Dermis blood vessel endothelial cell (primary cell): ENCODE results near the gene CD164. TPM values are rescaled to one million over a fixed set of nuclear protein-coding genes. Genes with fewer than 3 reads are reported as not detected.

Source experiments
- DNase-seq: peaks from one replicate; pipeline ENCODE4 v3.0.0; 2010
- total RNA-seq: library from RNA; depleted of rRNA; stranded (reverse); fragments of >200 nt; gene quantifications from 2 replicates; pipeline ENCODE4 v1.2.3, GENCODE V29; 2014

CD164 gene
- 115 and 135 TPM in 2 replicates for total RNA-seq

DNA sequence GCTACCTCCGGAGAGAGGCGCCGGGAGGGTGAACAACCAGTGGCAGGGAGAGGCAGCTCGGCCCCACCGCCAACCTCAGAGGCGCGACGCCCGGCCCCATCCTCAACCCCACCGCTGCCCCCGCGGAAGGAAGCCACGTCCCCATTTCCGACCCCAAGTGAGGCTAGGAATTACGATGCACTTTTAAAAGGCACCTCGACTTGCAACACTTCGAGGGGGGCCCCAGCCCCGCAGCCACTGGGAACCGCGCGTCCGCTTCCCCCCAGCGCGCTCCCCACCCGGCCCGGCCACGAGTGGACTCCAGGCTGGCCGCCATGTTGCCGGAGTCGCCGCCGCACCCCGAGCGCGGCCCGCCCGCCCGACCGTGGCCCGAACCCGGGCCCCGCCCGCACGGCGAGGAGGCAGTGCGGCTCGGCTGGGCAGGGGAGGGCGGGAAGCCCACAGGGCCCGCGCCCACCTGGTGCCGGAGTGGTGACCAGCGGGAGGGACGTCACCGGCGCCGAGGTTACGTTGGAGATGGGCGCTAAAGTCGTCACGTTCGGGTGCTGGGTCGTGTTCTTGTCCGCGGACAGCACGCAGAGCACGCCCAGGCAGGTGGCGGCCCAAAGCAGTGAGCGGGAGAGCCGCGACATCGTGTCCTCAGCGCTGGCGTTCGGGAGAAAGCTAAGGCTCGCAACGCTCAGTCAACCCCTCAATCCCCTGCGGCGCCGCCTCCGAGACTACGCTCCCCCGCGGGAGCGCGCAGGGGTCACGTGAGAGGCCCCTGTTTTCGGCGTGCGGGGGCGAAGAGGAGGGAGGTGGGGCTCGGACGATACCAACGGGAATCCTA lies at the start of gene CD164:
TSS of gene CD164 (minus strand) at position 721 of the 829 bp plus-strand sequence. CDS start at position 632, 89 bp downstream.
- DNase-seq: peak; percentile 96

DNA sequence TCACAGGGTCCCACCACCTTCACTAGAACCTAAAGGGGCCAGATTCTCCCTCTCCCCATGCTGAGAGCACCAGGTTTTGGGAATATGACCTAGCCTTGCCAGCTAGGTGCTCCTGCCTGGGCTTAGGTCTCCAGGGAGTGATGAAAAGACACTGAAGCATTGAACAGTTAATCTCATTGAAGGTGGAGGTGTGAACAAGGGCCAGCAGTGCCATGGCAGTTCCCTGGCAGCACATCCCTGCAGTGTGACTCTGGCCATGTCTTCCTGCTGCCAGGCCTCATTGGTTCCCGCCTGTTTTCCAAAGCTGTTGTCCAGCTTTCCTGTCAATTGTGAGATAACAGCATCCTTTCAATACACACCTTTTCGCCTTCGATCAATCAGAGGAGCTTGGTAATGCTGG lies 47.2 kb upstream of the CD164 start:
- no peak for DNase-seq

DNA sequence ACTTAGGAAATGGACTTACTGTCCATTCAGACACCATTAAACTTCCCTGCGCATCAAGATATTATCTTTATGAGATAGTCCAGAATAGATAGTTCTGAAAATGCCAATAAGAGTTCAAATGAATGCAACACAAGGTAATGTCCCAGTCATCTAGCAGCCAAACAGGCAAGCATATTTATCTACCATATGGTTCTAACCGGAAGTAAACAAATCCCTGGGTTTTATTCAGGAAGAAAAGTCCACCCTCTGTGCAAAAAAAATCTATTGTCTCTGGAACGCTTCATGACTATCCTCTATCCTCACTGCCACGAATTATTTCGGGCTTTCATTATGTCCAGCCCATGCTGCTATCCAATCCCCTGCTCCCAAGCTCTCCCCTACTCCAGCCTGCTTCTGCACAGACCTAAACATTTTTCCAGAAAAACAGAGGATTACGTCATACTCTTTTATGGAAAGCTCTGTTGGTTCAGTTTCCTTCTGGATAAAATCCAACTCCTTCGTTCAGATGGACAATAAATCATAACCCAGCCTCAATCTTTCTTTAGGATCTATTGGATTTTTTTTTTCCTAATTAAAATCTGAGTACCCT lies 46.7 kb upstream of the CD164 start:
- DNase-seq: peak; percentile 72

DNA sequence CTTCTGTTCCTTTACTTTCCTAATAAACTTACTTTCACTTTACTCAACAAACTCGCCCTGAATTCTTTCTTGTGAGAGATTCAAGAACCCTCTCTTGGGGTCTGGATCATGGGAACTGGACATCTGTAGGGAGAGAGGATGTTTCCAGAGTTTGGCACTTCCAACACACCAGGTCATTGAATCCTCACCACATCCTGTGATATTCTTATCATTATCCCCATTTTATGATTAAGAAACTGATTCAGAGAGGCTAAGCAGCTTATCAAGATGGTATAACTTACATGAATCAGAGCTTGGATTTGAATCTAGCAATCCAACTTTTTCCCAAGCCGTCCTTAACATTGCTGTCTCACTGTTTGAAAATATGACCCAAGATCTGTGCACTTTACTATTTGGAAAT lies 42.7 kb upstream of the CD164 start:
- DNase-seq: no peak

DNA sequence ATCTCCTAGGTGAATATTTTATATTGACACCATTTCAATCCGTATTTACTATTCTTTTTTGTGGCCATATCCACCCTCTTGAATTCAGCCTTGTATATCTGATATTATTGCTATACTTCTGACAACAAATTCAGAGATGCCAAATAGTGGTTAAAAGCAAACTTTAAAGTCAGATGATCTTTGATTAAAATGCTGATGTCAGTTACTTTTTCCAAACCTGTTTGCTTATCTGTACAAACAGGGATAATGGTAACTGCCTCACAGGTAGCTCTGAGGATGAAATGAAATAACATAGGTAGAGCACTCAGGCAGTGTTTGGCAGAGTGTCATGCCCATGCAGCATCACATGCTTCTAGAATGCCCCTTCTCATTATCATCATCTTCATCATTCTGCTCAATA lies 38.9 kb upstream of the CD164 start:
- DNase-seq: no peak

DNA sequence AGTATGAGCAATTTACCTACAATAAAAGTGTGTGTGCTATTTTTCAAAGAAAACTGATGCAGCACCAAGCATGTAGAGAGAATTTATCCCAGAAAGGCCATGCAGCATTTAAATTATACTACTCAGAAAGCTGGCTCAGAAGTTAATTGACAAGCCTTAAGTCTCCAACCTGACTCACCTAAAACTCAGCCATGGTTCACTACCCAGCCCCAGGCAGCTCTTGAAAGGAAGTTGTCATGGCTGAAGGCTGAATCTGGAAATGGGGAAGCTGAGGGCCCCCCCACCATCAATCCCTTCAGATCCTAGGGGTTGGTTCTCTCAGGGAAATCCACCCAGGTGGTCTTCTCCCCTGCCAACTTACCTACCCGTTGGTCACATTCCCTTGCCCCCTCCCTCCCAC lies 38.5 kb upstream of the CD164 start:
- no peak for DNase-seq

DNA sequence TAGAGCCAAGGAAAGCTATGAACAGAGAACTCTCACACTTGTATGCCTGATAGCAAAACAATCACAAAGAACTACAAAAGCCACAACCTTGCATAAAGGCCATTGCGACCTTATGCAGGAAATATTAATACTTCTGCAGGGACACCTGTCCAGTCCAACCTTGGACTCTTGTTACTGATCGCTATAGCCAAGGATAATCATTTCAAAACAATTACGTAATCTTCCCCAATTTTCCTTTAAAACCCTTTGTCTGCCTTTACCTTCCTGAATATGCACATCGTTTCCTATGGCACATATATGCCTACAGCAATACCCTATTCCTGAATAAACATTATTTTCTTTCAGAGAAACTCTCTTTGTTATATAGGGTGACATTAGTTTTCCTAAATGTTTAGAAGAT lies 35.4 kb upstream of the CD164 start:
- no peak for DNase-seq

DNA sequence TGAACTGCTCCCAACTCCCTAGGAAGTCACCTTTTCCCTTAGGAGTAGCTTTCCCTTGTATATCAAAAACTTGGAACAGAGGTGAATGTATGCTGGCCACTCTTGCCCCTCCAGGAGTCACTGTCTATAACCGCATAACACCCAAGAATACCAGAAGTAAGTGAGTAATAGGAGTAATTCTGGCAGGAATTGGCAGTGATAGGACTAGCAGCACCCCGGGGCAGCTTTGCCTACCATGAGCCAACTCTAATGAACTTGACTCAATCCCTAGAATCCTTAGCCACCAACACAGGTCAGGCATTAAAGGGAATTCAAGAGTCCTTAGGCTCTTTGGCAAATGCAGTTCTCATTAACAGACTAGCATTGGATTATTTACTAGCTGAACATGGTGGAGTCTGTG lies 28.8 kb upstream of the CD164 start:
- no peak for DNase-seq

DNA sequence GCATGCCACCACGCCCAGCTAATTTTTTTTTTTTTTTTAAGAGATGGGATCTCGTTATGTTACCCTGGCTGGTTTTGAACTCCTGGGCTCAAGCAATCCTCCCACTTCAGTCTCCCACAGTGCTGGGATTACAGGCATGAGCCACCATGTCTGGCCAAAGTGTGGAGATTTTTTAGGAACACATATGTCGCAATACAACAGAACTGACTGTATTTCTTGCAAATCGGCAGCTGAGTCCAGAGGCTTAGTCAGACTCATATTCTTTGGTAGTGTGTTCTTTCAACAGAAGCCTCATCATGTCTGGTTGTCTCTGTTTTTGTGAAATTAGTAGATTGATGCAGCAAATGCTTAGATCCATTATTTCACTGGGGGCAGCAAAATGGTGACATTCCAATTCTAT lies 23.9 kb upstream of the CD164 start:
- no peak for DNase-seq

DNA sequence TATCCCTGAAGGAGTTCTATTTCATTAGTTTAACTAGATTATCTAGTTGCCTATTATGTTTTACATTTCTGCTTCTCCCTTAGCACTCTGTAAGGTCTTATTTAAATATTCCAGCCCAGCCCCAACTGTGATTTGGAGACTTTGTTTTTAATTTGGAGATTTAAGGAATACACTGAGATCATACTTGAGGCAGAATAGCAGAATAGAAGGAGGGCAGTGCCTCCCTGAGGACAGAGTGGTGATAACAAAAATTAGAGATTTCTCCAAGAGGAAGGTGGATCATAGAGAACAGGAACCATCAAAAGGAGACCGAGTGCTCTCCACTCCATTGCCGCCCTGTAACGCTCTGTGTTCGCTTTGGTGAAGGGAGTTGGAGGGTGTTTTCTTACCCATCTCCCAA lies 14.8 kb upstream of the CD164 start:
- DNase-seq: peak; percentile 25

DNA sequence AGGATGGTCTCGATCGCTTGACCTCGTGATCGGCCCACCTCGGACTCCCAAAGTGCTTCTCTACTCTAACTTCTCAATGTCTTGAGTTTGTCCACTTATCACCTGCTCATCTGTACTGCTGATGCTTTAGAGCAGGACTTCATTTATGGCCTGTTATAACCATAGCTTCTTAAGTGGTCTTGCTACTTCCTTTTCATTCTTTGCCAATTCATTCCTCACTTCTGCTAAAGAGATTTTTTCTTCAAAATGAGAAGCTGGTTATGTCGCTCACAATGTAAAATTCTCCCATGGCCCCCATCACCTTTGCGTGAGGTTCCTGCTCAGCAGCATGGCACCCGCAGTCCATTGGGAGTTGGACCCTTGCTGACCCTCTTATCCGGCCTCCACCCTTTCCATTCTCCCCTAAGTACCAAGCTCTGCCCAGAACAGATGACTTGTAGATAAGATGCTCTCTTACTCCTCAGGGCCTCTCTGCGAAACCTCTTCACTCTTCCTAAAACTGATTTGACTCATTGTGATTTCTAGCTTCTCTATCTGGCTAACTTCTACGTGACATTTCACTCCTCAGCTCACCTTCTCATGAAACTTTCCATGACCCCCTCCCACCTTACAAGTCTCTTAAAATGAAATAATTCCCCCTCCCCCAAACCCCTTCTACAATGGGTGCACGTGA lies 13.9 kb upstream of the CD164 start:
- DNase-seq: no peak

DNA sequence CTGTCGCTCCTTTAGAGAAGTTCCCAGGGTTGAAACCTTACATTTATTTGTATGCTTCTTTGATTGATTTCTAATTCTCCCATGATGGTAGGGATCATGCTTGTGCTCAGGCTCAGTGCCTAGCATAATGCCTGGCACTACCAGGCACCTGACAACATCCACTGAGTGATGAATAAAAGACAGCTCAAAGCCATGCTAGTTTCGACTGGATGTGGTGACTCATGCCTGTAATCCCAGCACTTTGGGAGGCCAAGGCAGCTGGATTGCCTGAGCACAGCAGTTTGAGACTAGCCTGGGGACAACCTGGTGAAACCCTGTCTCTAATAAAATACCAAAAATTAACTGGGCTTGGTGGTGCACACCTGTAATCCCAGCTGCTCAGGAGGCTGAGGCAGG lies 11.6 kb upstream of the CD164 start:
- no peak for DNase-seq

DNA sequence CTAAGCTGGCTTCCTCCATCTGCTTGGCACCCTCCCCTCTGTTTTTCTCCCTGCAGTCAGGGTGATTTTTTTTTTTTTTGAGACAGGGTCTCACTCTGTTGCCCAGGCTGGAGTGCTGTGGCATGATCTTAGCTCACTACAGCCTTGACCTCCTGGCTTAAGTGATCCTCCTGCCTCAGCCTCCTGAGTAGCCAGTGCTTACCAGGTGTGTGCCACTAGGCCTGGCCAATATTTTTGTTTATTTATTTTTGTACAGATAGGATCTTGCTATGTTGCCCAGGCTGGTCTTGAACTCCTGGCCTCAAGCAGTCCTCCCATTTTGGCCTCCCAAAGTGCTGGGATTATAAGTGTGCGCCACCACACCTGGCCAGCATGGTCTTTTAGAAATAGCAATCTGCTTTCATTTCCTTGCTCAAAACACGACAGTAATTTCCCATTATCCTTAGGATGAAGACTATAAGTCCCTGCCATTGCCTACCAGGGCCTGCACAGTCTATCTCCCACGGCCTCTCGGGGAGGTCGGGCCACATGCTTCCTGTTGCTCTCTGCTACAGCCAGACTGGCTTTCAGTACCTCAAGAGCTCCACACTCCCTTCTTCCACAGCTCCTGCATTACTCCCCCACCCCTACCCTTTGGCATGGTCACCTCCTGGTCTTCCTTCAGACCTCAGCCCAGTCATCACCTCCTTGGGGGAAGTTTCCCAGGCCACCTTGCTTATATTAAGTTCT lies 11.1 kb upstream of the CD164 start:
- peak; percentile 8 for DNase-seq

DNA sequence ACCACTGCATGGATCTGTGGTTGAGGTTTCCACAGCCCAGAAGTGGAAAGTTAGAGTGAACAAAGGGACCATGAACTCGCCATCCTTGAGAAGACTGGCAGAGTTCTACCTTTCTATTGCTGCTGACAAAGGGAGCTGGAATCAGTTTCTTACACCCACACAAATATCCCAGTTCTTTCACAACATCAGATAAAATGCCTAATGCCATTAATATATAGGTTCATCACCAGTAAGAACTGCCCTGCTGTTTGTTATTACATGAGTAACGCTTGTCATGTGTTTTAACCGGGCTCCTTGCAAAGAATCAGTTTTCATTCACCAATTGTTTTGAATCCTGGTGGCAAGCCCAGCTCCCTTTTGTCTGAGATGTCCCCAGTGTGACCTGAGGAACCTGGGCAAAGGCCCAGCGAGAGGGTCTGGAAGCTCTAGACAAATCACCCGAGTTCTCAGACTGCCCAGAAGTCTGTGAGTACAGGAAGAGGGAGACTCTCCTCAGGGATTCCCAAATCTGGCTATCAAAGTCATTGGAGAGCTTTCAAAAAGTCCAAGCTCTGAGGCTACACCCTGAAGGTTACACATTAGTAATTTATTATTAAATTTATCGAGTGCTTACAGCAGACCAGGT lies 7.5 kb upstream of the CD164 start:
- DNase-seq: no peak

DNA sequence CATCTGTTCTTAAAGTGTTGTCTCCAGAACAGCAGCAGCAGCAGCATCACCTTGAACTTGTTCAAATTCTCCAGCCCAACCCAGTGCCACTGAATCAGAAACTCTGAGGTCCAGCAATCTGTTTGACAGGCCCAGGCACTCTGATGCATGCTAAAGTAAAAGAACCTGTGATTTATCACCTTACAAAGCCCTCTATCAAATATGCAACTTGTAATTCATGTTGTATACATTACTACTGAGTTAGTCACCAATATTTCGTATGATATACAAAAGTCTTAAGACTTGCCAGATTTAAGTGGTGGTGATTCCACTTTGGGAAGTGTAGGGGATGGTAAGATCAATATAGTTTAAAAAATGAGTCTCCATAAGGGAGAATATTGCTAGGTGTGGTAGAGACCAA lies 6.0 kb upstream of the CD164 start:
- DNase-seq: no peak

DNA sequence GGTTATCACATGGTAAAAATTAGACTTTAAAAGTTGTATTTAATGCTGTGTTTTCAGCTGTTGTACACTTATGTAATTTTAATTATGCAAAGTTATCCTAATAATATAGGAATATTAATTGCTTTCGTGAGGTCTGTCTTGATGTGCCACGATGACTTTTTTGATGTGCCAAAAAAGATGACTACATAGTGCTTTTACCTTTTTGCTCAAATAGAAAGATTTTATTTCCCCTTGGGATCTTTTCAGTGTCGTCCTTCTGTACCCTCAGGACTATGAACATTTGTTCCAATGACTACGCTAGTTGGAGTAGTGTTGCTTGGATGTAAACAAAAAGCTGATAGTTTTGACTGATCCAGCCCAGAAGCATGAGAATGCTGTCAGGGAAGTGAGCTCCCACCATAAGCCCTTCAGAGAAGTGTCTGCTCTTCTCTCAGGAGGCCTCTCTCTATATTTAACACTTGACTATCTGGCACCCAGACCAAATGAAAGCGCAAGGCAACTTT lies 1.2 kb upstream of the CD164 start:
- DNase-seq: no peak

DNA sequence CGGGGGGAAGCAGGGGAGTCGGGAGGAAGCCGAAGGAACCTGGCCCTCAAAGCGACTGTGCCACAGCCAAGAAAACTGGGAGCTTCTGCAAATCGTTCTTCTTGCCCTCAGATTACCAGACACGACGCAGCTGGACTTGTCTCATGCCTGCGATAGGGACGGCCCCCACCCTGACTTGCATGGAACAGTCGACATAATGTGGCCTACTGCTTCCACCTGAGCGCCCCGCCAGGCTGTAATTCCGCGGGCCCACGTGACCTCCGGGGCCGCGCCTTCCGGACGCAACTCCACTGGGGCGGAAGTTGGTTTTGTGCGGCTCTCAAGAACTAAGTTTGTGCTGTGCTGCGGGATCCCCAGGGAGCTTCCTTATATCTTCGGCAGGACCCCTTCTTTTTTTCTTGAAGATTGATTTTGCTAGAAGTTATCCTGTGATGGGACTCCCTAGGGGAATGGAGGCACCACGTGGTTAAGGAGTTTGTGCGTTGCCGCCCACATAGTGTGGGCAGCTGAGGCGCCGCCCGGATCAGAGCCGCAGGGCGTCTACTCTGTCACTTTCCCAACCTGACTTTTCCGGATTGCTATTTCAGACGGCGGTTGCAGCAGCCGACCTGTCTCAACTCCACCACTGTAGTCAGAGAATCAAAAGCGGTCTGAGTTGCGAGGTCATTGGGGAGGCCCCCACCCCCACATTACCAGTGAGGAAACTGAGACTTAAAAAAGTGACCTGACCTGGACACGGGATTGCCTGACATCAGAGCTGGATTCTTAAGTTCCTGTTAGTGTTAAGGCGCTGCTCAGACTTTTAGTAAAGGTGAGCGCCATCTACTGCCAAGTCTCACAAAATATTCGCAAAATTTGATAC lies 540 bp upstream of the CD164 start:
- peak; percentile 95 for DNase-seq

DNA sequence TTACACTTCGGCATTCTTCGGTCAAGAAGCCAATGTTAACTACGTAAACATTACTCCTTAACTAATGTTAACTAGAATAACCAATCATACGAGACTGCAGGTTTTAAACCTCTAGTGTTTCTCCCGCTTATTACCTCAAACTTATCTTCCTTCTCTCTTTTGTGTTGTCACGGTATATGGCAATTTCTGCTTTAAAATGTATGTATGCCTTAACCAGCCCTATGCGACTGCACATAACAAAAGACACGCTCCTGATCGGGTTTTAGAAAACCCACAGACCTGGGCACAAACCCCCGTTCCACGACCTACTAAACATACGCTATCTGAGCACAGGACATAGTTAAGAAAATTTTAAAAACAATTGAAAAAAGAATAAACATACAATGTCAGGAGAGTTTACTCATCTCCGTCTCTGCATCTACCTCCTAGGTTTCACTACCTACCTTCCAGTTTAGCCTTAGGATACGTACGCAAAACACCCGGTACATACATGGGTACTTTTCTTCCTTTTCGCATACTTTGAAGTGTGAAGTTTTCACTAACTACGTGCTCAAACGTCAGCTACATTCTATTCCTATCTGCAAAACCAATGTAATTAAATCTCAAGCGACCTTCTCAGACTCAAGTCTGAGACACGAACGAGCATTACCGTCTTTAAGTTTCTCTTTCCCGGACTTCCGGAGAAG lies 1.1 kb downstream of the CD164 start:
- no peak for DNase-seq

DNA sequence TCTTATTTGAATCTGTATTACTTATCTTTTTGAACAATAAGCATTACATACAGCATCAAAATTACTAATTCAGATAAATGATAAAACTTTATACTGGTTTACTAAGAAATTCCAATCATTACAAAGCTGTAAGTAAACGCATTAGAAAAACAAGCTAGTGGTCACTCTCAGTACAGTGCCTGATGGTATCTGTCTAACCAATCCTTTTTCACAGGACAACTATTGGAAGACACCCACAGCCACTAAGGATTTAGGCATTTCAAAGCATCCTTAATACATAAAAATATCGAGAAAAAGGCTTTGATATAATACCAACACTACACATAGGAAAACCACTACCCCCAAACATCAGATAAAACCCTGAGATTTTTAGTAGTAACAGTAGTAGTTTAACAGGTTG lies 2.6 kb downstream of the CD164 start:
- DNase-seq: peak; percentile 15

DNA sequence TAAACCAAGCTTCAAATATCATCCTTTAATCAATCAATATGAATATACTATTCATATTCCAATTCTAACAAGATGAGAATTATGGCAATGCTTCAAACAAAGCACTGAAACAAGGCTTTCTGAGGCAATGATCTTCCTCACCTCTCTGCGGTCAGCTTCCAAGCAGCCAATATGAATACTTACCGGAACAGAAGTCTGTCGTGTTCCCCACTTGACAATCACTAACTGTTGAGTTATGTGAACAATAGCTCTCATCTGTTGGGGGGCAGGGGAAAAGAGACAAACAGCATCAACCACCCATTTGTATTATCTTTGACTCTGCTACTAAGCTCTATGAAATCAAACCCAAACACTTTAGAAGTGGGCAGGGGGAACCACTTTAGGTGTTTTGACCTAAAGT lies 4.5 kb downstream of the CD164 start:
- no peak for DNase-seq

DNA sequence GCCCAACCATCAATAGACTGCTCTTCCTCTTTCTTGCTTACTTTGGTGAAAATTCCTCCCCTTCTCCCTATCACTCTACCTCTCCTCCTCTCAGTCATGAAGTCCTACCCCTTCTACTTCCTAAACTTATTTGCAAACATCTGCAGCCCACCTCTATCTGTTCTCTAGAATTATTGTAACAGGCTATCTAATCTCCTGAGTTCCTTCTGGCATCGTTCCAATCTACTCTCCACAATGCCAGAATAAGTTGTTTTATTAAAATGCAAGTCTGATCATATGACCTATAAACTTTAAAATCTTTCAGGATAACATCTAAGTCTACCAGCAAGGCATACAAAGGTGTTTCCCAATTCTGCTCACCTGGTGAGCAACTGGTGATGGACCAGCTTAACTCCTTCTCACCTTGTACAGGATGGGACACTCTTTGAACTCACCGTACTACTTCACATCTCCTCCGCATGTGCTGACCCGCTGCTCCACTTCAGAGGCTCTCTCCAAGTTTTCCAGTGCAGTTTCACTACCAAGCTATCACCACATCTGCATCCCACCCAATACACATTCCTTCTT lies 7.9 kb downstream of the CD164 start:
- DNase-seq: no peak
